ENCODE results near the gene COG2.
"Not testable (repeated sequence)": the region's sequence is repeated elsewhere in the genome, so short reads cannot be mapped to it uniquely, and the experiment has no call there.

COG2 gene

DNA sequence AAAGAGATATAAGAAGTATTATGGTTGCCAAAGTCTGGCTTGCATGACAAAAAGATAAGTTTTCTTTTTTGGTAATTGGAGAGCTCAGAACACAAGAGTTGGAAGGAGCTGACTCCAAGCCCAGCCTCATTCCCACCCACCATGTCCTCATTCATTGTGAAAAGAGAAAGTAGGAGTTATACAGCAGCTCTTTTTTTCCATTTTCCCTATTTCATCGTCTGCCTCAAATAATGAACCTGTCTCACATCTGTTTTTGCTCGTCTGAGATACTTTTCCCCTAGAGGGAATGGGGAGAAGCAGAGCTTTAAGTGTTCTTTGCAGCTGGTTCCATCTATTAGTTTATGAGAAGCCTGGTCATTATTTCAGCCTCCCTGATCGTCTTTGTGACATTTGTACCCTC is 36.9 kb downstream of the COG2 start:
- DNase-seq = no peak

DNA sequence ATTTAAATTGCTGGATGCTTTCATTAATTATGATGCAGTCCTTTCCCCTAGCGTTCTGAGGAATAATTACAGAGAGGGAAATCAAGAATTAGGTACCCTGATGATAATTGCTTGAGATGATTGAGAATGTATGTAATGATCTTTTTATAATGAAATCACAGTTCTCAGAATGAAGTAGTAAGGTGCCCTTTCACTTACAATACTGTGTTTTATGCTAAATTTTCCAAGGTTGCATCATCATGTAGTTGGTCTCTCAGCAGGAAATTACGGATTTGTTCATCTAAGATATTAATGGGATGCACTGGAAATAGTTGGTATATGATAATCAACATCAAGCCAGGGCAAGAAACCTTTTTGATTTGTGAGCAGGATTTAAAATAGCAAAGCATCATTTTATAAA is 37.5 kb downstream of the COG2 start:
- no peak for DNase-seq

DNA sequence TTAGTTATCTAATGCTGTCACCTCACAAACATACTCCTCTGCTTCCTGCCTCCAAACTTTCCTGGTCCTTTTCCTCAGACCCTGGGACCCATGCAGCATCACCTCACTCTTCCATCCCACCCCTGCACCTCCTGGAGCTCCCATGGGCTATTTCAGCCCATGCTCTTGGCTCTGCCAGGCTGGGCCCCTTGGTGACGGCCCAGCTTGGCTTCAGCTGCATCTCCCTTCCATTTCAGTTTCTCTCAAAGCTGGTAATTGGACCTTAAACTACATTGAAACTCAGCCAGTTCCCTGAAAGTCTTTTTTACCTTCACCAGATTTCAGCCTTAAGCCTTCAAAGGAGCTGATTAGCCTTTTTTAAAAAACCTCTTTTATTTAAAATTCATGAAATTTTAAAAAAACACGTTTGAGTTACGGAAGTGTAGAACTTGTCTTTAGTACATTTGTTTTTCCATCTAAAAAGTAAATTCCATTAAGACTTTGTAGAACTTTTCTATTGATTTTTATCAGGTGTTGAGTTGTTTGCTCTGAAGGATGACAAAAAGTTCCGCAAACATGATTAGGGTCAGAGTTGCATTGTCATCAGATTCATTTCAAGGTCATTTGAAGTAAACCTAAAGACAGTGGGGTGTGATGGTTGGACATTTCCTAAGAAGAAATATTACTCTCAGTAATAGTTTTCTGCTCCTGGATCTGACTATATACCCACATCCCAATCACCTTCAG is 38.2 kb downstream of the COG2 start:
- DNase-seq = no peak

DNA sequence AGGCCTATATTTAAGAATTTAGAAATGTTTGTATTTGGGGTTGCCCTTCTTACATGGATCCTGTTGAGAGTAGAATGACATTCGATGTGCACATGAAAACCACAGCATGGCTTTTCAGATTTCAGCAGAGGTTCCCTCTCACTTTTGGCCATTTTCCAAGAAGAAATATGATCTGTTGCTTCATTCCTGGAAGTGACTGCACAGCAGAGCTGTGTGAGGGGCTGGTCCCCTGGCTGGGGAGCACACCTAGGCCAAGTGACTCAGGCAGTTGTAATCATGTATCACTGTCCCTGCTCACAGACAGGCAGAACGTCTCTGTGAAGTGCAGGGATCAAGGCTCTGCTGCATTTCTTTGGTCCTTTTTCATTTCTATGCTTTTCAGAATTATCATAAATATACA is 39.3 kb downstream of the COG2 start:
- DNase-seq = no peak

DNA sequence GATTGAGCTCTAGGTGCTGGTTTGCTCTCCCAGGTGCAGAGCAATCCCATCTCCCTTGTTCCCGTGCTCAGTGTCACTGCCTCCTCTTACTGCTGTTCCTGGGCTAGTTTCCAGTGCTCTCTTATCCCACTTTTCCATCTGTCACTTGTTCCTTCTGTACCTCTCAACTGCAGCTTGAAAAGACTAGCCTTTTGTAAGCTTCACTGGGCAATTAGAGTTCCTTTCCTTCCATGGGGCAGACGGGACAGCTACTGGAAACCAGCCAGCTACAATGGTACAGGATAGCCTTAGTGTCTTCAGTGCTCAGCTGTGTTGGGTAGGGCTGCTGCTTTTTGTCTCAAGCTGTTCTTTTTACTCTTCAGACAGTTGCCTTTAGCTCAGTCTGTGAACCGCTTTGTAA is 40.0 kb downstream of the COG2 start:
- no peak for DNase-seq

DNA sequence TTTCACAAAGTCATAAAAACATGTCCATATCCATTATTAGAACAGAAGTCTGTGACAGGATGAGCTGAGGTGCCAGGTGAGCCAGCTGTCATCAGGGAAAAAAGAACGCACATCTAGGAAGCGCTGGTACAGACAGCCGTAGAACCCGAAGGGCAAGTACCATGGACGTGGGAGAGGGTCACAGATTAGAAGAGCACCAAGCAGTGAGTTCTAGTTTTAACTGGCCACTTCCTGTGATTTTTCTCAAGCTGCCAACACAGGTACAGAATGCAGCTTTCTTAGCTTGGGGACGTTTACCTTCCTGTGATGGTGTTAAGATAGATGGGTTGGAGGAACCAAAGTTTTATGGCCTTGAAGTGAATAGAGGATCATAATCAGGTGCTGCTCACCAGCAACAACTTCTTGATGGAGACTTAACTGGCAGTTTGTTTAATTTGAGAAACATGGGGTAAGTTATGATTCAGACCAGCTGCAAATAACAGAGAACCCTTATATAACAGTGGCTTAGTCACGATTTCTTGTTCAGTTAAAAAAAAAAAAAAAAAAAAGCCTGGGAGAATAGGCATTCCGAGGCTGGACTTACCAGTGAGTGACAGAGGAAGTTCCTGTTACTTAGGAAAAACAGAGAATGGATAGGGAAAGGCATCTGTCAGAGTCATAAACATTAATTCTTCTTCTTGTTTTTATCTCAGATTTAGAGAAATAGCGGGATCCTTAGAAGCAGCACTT is 40.8 kb downstream of the COG2 start:
- DNase-seq = no peak

DNA sequence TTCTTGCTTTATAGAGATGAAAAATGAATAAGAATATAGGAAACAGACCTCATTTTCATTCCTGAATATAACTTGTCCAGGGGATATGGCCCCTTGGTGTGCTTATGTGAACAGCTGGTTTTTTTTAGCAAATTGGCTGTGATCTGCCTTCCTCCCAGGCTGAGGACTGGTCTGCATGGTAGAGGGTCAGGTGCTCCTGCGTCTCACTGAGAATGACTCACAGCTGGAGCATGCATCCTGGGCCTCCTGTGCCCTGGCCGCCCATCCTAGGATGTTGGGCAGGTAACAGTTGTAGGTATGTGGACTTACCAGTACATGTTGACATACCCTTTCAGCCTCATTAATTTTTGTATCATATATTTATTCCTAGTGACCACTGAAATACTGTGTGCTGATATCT is 41.9 kb downstream of the COG2 start:
- no peak for DNase-seq

DNA sequence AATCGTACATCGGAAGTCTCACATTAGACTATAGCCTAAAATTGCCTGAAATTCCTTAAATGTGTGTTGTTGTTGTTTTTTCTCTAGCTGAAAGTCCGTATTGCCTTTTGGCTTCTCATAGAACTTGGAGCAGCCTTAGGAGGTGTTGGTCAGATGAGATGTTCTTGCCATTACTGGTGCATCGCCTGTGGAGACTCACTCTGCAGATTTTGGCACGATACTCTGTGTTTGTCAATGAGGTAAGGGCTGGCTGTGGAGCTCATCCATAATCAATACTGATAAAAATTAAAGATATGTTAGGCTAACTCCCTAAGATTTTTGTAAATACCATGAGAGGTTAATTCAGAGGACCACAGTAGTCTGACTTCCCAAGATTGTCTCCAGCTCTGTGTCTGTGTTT is 42.7 kb downstream of the COG2 start:
- DNase-seq = no peak

DNA sequence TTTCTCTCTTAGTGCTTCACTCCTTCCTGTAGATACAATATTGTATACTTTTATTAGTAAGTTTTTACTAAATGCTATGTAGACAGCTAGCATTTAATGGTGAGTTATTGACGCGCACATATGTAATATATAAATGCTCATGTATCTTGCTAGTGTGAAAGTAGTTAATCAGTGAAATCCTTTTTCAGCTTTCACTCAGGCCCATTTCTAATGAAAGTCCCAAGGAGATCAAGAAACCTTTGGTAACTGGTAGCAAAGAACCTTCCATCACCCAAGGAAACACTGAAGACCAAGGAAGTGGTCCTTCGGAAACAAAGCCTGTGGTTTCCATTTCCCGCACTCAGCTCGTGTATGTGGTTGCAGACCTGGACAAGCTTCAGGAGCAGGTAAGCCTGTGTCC is 44.5 kb downstream of the COG2 start:
- DNase-seq = no peak

DNA sequence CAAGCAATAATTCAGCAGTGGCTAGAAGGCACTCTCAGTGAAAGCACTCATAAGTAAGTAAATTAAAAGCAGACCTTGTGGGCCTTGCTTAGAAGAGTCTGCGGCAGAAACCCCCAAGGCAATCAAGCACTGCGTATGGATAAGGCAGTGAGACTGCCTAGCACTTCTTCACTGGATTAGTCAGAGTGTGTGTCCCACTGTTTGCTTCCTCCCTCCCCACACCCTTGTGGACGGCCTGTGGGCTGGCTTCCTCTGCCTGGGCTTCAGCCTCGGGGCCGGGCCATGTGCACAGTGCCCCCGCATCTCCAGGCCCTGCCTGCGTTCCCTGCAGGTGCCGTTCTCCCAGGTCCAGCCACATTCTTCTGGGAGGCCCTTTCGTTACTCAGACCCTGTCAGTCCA is 47.8 kb downstream of the COG2 start:
- DNase-seq = no peak

DNA sequence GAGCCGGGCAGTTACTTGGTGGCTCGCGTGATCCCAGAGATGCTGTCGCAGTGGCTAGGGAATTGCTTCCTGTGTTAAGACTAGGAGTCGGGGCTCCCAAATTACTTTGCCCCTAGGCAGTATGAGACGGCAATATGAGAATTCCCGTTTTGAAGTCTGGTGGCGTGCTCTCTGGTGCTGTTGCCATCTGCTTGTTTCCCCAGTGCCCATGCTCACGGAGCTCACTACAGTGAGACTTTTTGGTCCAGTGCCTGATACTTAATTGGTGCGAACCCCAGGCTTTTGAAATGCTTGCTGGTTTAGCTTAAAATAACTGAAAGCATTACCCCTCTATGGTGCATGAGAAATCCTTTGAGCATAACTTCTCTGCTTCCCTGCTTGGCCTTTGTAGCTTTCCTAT is 49.3 kb downstream of the COG2 start:
- DNase-seq = no peak

DNA sequence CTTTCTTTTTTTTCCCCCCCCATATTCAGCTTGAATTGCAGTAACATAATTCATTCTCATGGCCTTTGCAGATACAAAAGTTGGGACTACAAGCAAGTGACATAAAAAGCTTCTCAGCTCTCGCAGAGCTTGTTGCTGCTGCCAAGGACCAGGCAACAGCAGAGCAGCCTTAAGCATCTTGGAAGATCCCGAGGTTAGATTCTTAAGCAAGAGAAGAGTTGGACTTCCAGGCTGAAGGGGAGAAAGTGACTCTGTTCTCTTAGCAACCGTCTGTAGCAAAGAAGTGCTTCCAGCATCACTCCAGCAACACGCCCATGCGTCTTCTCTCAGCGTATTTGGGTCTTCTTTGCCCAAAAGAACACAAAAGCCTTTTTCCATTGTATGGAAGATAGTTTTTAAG is 50.9 kb downstream of the COG2 start:
- DNase-seq = no peak

DNA sequence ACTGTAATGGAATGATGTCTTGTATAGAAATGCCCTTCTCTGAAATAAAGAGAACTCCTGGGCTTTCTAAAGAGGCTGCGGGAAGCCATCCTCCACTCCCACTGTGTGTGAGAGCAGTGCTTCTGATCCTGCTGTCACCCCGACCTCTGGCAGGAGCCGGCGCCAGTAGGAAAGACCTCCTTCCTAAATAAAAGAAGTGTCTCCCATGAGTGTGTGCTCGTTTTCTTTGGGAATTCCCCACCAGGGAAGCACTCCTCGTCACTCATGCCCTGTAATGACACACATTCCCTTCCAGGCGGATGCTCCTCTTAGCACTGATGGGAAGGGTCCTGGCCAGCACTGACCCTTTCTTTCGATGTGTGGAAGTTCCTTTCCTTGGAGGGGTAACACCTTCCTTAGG is 51.5 kb downstream of the COG2 start:
- DNase-seq = no peak

DNA sequence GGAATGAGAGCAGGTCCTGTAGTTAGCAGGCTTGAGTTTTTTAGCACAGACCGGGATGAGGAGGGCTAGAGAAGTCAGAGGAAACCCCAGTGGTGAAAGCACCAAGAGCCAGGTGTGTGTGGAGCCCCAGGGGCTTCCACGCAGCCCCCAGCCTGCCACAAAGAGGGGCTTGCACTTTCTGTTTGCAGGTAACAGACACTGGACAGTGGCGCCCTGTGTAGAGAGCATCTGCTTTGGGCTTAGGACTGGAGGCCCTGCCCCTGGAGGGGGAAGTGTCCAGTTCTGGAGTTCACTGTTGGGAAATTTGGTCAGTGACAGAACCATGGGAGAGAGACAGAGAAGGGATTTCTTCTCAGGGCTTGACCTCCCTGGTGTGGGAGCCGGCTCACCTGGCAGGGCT is 52.2 kb downstream of the COG2 start:
- DNase-seq = no peak

DNA sequence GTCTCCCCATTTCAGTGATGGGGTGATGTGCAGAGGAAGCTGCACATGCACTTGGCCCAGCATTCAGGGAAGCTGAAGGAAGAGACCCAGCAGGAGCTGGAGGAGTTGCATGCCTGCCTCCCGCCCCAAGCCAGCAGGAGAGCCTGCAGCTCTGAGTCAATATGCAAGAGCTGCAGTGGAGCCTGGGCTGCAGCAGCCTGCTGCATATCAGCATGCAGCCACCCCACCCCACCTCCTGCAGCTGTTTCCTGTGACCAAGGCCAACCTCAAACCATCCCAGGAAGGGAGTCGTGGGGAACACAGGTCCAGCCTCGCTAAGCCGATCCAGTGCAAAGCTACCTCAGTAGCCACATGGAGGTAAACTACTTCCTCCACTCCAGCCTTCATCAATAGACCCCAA is 52.7 kb downstream of the COG2 start:
- DNase-seq = no peak

DNA sequence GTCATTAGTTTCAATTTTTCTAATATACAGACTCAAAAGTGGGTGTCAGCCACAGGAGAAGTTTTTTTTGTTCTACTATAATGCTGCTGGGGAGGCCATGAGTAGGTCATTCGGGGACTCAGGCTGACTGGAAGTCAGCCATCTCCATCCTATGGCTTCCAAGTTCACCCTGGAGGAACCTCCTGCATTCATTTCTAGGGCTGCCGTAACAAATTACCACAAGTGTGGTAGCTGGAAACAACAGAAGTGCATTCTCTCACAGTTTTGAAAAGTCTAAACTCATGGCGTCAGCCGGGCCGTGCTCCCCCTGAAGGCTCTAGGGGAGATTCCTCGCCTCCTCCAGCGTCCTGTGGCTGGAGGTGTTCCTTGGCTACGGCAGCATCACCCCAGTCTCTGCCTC is 53.9 kb downstream of the COG2 start:
- no peak for DNase-seq

DNA sequence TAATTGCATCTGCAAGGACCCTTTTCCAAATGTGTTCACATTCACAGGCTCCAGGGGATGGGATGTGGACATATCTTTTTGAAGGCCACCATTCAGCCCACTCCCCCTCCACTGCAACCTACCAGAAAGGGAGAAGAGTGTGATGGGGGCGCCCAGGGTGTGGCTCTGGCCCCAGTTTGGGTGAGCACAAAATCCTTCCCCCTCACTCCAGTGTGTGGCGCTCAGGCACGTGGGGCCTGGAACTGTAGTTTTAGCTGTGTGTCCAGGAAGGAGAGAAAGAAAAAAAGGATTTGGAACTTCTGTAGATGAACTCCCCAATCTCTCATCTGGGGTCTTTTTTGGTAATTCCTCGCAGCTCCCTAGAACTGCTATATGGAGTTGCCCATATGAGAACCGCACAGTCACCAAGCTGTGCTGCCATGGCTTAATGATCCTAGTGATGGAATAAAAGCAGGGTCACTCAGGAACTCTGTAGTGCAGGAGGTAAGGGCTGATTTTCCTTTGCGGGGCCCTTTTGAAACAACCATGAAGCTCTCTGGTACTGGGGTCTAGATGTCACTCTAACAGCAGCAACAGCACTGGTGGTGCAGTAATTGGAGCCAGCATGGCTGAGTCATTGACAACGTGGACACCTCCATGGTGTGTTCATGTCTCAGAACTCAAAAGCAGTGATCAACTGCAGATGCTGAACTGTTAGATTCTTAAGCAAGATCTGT is 54.6 kb downstream of the COG2 start:
- no peak for DNase-seq

DNA sequence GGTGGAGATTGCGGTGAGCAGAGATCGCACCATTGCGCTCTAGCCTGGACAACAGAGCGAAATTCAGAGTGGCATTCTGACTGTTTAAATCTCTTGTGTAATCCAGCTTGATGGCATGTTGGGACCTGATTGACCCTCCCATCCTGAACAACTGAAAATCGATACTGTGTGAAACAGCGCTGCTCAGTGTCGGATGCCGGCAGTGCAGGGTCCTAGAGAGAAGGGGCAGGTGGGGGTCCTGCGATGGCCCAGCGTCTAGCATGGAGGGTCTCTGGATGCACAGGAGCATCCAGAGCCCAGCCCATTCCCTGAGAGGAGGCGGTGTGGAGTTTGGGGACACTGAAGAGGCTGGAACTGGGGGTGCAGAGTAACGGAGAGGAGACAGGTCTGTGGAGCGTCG is 55.8 kb downstream of the COG2 start:
- DNase-seq = no peak

DNA sequence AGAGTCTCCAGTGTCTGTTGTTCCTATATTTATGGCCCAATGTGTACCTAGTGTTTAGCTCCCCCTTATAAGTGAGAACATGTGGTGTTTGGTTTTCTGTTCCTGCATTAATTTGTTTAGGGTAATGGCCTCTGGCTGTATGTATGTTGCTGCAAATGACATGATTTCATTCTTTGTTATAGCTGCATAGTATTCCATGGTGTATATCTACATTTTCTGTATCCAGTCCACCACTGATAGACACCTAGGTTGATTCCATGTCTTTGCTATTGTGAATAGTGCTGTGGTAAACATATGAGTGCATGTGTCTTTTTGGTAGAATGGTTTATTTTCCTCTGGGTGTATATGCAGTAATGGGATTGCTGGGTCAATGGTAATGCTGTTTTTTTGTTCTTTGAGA is 56.7 kb downstream of the COG2 start:
- not testable (repeated sequence) for DNase-seq

DNA sequence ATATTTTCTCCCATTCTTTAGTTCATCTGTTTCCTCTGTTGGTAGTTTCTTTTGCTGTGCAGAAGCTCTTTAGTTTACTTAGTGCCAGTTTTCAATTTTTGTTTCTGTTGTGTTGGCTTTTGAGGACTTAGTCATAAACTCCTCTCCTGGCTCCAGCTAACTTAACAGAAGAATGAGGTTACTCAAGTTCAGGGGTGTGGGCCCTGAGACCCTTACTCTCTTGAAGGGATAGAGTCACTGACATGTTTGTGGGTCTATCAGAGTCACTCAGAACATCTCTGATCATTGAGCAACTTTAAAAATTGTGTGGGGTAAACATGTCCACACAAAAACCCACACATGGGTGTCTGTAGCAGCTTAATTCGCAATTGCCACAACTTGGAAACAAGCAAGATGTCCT is 57.4 kb downstream of the COG2 start:
- DNase-seq = no peak

DNA sequence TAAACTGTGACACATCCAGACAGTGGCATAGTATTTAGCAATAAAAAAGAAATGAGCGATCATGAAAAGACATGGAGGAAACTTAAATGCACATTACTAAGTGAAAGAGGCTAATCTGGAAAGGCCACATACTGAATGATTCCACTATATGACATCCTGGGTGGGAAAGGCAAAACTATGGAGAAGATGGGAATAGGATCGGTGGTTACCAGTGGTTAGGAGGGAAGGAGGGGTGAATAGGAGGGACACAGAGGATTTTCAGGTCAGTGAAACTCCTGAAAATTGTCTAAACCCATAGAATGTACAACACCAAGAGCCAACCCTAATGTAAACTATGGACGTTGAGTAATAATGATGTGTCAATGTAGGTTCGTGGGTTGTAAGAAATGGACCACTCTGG is 57.9 kb downstream of the COG2 start:
- no peak for DNase-seq

DNA sequence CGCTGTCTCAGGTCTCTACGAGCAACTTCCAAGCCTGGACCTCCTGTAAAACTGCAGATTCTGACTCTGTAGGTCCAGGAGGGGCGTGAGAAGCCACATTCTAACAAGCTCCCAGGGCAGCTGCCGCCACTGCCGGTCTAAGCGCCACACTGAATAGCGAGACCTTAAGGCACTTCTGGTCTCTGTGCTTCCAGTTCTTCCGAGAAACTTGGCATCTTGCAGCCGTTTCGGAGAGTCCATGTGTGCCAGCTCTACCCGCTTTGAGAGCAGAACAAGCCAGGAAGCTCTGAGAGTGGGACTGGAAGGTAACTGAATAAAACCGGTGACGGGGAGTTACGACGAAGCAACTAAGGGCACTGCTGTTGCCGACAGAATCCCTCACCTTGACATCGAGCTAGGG is 59.2 kb downstream of the COG2 start:
- no peak for DNase-seq

DNA sequence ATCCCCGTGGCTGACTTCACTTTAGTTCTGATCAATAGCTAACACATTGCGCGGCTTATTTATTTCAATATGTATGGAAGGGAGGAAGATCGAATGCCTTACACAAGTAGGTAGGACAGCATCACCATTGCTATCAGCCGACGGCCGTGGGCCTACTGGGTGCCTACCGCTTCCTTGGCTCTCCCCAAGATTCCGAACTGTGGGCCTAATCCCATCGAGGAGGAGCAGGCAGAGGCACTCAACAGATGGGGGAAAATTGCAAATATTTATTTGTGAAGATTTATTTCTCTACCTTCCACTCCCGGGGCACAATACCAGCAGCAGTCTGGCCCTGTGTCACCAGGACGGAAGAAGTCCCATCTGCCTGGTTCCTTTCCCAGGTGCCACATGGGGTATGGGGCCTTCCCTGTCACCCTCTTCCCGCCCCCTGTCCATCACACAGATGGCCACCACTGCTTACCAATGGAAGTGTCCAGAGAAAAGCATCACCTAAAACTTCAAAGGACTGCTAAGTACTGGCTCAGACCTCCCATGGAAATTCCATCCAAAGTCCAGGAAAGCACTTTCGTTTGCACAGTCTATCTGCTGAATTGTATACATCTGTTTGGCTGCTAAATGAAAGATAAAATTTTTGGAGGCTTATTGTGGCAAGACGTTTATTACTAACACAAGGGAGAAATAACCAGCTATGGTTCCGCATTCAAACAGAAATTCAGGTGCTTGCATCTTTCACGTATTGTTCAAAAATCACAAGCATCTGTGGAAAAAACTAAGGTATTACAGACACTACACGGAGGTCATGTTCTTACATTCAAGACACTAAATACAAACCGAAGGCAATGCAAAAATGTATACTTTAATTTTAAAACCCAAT is 59.9 kb downstream of the COG2 start:
- DNase-seq = no peak

Measured in RPMI8226 (cell line).